Measurements from ENCODE around the gene KIF25. TPM values are rescaled to one million over a fixed set of nuclear protein-coding genes. Genes with fewer than 3 reads are reported as not detected.
"Not testable (repeated sequence)": the region's sequence is repeated elsewhere in the genome, so short reads cannot be mapped to it uniquely, and the experiment has no call there.

Gene KIF25
- polyA plus RNA-seq, 1 donor = 0.99 TPM

DNA sequence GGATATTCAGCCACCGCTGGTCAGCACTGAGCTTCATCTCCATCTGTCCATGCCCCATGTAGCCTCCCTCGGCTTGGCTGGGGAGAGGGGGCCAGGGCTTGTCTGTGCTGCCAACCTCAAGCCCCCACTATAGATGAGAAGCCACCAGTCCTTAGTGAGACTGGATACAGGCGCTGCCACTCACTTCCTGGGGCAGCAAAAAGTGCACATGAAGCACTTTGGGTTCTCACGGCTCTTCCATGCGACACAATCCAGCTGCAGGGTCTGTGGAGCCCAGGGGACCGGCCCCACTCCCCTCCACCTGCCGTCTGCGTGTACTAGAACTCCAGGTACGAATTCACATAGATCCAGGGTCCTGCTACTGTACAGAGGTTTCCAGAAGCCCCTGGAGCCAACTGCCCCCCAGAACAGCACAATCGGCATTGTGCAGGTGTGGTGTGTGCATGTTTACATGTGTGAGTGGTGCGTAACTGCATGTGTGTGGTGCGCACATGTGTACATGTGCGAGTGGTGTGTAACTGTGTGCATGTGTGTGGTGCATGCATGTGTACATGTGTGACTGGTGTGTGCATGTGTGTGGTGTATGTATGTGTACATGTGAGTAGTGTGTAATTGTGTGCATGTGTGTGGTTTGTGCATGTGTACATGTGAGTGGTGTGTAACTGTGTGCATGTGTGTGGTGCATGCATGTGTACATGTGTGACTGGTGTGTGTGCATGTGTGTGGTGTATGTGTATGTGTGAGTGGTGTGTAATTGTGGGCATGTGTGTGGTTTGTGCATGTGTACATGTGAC lies 76.7 kb downstream of the KIF25 start:
- DNase-seq = no peak

DNA sequence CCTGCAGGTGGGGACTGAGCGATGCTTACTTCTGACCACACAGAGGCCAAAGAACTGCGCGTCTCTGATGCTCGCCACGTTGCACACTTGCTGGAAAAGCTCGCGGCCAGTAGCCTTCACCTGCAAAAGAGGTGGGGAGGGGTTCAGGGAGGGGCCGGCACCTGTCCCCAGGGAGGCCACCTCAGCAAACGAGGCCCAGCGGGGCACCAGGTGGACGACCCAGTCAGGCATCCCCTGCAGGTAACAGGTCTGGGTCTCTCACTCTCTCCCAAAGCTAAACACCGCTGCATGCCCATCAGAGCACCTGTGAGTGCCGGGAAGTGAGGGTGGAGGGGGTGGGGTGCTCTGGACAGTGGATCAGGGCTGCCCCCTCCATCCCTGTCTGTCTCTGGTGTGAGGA lies 77.7 kb downstream of the KIF25 start:
- DNase-seq = no peak

DNA sequence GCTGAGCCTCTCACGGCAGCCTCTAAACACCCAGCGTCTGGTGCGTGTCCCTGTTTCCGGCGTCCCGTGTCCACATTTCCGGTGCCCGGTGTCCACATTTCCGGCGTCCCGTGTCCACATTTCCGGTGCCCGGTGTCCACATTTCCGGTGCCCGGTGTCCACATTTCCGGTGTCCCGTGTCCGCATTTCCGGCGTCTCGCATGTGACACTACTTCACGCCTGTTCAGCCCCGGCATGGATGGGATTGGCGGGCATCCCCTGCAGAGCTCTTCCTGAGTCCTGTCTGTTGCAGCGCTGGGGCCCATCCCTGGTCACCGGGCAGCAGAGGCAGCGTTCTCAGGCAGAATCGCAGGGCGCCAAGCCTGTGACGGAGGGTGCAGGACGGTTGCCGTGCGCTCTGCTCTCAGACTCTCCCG lies 78.3 kb downstream of the KIF25 start:
- DNase-seq = no peak

DNA sequence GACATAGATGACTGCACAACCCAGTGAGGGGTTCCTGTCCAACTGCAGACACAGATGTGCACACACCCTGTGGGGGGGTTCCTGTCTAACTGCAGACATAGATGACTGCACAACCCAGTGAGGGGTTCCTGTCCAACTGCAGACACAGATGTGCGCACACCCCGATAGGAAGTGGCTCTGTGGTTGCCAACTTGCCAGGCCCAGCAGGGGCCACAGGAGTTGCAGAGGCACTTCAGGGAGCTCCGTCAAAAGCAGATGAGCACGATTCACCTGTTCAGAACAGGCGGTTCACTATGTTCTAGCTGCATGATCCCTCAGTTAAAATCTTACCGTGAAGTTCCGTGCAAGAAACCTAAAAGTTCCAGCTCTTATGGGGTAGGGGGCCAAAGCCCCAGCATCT lies 79.9 kb downstream of the KIF25 start:
- DNase-seq = not testable (repeated sequence)

DNA sequence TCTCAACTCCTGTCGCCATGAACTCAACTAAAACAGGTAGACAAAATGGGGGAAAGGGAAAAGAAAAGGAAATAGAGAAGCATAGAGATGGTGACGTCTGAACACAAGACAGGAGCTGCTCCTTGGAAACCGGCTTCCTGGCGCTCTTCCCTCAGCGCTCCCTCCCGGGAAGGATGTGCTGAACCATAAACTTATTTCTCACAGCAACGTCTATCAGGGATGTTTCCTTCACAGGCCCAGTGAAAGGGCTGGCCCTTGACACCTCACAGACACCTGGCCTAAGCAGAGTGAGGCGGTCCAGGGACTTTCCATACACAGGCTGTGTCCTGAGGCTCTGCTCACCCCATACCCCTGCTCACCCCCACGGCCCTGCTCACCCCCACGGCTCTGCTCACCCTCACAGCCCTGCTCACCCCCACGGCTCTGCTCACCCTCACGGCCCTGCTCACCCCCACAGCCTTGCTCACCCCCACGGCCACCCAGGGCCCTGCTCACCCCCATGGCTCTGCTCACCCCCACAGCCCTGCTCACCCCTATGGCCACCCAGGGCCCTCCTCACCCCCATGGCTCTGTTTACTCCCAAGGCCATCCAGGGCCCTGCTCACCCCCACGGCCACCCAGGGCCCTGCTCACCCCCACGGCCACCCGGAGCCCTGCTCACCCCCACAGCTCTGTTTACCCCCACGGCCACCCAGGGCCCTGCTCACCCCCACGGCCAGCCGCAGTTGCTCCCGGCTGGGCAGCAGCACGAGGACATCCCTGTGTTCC lies 80.9 kb downstream of the KIF25 start:
- DNase-seq = peak; percentile 71

DNA sequence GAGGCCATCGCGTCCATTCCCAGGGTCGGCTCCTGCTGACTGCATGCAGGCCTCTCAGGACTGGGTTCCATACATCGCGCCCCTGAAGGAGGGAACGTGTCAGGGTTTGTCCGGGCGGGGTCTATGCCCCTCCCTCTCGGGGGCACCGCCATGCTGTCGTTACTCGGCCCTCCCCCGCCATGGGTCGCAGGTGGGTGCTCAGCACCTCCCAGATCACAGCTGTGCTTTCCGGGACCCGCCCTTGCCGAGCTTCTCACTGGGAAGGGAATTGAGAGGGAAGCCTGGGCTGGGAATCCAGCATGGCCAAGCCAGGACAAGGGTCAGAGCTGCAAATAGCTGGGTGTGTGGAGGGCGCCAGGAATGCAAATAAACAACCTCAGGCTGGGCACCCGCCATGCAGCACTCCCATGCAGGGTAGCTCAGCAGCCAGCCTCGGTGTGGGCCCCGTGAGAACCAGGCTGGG lies 81.5 kb downstream of the KIF25 start, which contains the start of gene FRMD1:
Gene FRMD1 (minus strand): TSS at position 270 of the 463 bp plus-strand sequence. CDS start 118 bp downstream, at position 152.
- no peak for DNase-seq

DNA sequence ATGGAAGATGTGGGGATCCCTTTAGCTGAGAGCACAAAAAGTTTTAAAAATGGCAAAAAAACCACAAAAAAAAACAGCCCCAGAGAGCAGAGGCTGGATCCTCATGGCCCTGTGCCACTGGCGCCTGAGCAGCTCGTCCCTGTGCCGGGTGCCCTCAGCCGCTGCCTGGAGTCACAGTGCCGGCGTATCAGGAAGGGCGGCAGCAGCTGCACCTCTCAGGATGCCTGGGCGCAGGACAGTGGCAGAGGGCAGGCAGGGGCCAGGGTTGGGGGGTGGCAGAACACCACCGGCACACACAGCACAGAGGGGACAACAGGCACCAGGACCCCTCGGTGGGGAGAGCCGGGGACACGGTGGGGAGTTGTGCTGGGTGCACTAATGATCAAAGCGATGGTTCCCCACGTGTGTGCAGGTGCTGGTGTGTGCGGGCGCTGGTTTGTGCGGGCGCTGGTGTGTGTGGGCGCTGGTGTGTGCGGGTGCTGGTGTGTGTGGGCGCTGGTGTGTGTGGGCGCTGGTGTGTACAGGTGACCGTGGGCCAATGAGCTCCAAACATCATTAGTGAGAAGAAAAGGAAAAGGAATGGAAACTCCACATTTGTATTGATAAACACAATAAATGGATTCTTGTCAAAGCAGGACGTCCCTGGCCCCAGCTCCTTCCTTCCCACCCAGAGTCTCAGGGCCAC lies 83.1 kb downstream of the KIF25 start:
- no peak for DNase-seq

DNA sequence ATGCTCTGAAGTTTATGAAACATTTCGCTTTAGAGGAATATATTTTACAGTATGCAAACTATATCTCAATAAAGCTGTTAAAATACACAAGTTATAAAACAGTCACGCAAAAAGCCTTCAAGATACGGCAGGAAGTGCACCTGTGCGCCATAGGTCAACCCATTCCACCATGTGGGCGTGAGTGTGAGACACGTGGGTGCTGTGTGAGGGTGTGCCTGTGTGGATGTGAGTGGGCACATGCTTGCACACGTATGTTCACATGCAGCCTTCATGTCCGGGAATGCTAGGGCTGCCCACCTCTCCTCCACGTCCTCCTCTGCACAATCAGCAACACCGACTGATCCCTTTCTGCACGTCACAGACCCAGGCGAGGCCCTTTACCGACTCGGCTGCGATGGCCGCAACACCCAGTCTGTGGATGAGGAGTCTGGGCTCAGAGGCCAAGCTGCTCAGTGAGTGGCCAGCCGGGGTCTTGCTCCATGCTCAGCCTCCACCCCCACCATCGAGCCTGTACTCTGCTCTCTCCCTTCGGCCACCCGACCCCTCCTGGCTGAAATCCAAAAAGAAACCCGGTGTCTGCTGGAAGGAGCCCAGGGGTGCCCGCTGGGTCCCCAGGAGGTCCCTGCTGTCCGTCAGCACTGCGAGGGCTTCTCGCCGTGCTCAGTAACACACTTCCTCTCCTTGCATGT lies 84.5 kb downstream of the KIF25 start:
- DNase-seq = no peak

DNA sequence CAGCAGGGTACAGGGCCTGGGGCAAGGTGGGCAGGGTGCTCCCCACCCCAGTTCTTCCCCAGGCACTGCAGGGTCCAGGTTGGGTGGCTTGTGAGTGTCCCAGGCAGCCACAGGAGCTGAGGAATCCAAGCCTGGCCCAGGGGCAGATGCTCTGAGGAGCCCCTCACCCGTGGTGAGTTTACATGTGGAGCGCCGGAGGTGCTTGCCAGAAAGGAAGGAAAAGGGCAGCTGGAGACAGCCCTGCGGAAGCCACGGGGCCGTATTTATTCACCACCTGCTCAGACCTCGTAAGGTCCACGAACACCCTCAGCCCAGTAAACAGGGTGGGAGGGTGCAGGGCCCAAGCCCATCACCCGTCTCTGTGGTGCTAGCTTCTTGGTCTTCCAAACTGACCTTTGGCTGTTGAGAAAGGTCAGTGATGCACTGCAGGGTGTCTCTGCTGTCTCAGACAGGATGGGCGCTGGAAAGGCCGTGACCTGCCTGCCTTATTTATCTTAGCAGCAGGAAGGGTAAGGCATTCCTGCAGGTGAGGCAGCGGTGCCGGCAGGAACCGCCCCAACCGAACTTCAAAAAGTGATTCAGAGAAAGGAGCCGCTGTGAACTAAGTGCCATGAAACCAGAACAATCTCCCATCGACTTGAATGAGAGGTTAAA lies 85.5 kb downstream of the KIF25 start:
- DNase-seq = no peak

DNA sequence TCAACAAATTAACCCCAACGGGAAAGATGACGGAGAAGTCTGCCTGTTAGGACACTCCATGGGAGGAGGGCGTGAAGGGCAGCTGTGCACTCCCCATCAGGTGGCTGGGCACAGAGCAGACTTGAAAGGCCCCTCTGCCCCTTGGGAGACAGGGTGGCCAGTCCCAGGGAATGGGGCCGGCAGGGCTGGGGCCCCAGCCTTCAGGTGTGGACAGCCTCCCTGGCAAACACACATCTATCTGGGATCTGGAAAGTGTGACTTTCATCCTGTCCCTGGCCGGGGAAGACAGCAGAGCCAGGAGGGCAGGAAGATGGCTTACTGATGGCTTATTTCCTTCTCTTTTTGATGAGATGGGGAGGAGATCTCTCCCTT lies 86.0 kb downstream of the KIF25 start:
- no peak for DNase-seq

DNA sequence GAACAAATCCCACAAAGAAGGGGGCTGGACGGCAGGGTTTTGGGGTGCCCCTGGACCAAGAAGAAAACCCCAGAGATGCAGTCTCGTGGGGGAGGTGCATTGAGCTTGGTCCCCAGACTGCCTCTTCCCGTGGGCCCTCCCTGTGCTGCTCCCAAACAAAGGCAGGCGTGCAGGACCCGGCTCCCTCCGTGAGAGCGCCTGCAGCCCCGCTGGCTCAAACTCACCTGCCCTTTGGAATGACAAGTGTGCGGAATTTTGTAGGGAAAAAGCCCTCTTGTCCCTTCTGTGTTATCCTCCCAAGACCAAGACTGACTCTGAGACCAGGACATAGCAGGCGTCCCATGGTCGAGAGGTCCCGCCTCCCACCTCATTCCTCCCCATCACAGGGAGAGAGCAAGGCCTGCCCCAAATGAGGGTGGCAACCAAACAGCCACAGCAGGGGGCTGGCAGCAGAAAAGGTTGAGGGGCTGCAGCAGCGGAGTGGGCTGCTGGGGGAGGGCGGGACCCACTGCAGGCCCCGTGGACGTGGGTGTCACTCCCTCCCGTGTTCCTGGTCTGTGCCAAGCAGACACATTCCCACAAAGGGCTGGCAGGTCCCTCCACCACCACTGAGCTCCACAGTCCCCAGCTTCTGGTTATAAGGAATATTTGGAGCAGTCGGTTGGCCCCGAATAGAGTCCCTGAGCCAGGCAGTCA lies 87.1 kb downstream of the KIF25 start:
- DNase-seq = no peak

DNA sequence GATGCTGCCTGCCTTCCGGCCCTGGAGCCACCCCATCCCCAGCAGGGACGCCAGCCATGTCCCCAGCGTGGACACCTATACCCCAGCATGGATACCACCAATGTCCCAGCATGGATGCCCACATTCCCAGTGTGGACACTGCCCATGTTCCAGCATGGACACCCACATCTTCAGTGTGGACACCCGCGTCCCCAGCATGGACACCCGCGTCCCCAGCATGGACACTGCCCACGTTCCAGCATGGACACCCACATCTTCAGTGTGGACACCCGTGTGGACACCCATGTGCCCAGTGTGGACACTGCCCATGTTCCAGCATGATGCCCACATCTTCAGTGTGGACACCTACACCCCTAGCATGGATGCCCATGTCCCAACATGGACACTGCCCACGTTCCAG lies 88.6 kb downstream of the KIF25 start:
- no peak for DNase-seq

DNA sequence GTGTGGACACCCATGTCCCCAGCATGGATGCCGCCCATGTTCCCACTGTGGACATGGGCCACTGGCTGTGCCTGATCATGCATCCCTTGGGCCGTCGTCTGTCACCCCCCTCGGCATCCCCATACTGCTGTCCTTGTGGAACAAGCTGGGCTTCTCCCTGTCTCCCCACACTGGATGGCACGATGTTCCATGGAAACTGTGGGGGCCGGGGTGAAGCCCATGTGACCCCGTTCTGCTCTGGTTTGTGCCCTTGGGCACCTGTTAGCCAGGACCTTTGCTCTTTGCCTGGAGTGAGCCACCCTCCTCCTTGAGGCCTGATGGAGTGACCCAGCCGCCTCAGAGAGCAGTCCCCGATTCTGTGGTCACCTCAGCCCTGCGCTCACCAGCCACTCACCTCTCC lies 89.1 kb downstream of the KIF25 start:
- no peak for DNase-seq

DNA sequence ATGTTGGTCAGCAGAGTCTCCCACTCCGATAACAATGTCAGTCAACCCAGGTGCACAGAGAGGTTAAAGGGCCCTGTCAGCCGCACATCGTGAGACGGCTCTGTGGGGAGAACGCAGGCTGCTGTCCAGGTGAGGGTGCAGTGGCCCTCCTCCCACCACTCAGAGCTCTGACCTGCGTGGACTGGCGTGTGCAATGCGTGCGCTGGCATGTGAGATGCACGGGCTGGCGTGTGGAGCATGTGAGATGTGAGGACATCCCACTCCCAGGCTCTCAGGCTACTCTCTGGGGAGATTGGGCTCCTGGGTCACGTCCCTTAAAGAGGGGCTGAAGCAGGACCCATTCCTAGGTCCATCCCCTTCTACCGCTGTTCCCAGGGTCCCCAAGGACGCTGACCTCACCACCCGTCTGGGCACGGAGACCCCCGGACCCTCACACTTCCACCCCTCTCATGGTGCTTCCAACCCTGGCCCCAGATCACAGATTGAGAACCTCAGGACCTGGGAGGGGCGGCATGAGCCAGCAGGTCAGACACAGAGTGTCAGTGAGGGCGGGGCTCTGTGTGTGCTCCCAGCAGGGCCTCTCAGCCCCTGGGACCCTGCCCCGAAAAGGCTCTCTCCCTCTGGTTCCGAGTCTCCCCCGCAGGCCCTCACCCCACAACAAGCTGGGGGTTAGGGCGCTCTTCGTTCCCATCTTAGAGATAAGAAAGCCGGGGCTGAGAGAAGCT lies 90.1 kb downstream of the KIF25 start:
- DNase-seq = no peak

DNA sequence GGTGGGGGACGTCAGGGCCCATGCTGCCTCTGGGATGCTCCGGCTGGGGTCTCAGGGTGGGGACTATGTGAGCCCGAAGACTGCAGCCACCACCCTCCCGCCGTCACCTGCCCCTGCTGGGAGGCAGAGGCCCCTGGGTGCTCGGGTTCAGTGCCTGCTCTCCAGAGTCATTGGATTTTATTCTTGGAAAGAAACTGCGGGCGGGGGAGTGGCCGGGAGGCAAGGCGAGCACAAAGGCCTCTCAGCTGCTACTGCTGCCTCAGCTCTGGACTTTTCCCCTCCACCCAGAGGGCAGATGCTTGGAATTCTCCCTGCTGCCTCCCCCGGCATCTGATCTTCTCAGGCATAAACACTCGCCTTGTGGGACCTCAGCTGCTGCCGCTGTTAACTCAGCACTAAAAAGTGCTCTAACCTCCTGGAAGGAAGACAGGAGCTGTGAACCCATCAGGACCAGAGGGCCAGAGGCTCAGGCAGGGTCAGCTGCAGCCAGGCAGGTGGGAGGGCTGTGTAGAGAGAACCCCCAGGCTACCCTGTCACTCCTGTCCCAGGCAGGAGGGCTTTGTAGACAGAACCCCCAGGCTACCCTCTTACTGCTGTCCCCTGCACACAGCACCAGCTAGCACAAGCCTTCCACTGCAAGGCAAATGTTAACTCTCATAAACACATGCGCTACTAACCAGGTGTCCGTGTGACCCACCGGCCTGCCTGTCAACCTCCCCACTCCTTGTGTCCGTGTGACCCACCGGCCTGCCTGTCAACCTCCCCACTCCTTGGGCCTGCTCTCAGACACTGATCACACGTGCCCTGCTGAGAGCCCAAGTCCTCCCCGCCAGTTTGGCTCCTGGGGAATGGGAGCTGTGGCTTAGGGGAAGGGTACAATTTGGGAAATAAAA lies 90.9 kb downstream of the KIF25 start:
- peak; percentile 58 for DNase-seq

DNA sequence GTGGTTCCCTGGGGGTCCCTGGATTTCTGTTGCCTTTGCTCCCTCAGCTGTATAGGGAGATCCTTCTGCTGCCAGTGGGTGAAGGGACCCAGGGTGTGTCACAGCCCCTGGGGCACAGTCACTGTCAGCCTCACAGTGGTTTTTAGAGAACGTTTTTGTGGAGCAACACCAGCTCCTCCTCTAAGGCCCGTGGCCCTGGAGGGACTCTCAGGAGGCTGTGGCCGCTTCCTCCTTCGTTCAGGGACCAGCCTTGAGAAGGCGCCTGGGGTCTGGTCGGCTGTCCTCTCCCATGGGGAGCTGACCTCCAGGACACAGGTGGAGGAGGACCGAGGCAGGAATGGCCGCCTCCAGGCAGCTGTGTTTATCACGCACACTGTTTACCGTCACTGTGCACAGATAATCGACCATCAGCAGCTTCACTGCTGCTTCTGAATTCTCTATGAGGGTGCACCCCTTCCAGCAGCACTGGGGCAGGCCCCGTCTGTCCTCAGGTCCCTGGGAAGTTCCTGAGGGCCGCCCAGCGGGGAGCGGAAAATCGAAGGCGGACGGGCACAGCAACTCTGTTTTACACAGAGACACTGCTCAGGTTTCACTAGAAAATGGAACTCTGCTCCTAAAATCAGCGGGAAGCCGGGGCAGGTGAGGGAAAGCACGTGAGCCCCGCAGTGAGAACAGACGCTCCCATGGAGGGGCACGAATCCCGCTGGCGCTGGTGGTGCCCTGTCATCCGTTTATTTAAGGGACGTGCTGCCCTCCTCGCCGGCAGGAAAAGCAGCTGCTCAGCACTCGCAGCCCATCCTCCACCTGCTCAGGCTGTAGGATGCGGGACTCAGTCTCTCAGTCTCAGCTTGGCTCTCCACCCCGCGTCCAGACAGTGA lies 92.0 kb downstream of the KIF25 start:
- DNase-seq = no peak

DNA sequence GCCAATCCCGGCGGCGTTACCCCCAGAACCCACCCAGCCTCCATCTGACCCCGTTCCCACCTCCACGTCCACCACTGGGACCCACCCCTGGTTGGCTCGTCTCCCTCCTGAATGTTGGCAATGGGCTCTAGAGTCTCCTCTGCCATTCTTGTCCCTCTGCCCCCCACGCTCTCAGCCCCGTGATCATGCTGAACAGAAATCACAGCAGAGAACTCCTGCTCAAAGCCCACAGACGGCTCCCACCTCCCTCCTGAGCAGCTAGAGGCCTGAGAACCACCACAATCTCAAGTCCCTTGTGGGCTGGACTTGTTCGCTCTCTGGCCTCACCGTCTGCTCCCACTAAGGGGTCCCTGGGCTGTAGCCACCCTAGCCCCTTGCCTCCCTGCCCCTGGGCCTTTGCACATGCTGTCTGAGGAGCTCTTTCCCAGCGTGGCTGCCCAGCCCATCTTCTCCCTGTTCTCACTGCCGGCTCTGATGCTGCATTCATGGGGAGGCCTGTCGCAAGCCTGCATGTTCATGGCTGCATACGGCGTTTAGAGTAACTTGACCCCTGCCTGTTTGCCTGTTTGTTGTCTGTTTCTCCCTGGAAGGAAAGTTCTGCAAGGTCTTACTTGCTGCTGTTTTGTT lies 92.7 kb downstream of the KIF25 start:
- no peak for DNase-seq

DNA sequence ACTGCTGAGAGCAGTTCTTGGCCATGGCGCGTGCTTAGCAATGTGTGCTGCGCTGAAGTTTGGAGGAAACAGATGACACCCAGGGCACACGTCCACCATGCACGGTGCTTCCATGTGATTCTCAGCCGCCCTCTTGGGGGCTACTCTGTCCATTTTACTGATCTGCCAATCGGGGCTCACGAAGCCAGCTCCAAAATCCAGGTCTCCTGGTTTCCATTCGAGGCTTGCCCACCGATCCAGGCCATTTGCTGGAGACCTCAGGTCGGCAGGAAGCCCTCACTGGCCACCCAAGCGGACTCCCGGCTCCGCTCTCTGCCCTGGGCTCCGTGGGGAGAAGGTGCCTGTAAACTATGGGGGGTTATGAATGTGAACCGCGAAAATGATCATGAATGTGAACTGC lies 93.2 kb downstream of the KIF25 start:
- no peak for DNase-seq

Measured in hindlimb muscle (tissue), 1 donor.